IMR-90 (cell line): ENCODE measurements around the gene F2RL3. TPM values are rescaled to one million over a fixed set of nuclear protein-coding genes. Genes with fewer than 3 reads are reported as not detected.
"Not testable (repeated sequence)": the region's sequence is repeated elsewhere in the genome, so short reads cannot be mapped to it uniquely, and the experiment has no call there.

Source experiments
- ATAC-seq: fragments of 200-7000 bp; cut with Tn5 transposase; 2 replicates; pipeline ENCODE4 v1.9.1; 2020; ENCODE audit warnings: low read depth, mild to moderate bottlenecking, moderate library complexity
- BruUV-seq: library from RNA; stranded (reverse); fragments of 400-500 nt; replicated peaks from 2 replicates; lab custom pipeline; 2021; lab: Mats Ljungman, UMichigan
- CTCF ChIA-PET: fragments of 300-600 bp; formaldehyde crosslinking; extraction: SDS; loops from one replicate; lab custom pipeline; 2021; ENCODE audit warnings: antibody characterized with exemption; lab: Yijun Ruan, JAX
- POLR2A ChIA-PET: fragments of 300-600 bp; sonication (Branson Sonifier 250); formaldehyde crosslinking; loops from one replicate; lab custom pipeline; 2022; ENCODE audit warnings: antibody characterized with exemption; ENCODE audit not compliant: unreplicated experiment; lab: Charles Lee
- DNase-seq: peaks from one replicate; pipeline ENCODE4 v3.0.0; 2013
- H2AFZ ChIP-seq: replicated peaks from 2 replicates; pipeline ENCODE3; 2013; ENCODE audit warnings: low read length, mild to moderate bottlenecking; ENCODE audit not compliant: poor library complexity
- H2AK5ac ChIP-seq: 2 replicates; pipeline ENCODE4 v1.6.1; 2013; ENCODE audit warnings: low read depth, low read length, inconsistent platforms
- H2AK9ac ChIP-seq: replicated peaks from 2 replicates; pipeline ENCODE3; 2013; ENCODE audit warnings: mild to moderate bottlenecking, low read depth, low read length, moderate library complexity; ENCODE audit not compliant: poor library complexity
- H2BK120ac ChIP-seq: 2 replicates; pipeline ENCODE4 v1.6.1; 2013; ENCODE audit warnings: low read depth, low read length, inconsistent platforms
- H2BK15ac ChIP-seq: 3 replicates; pipeline ENCODE4 v1.6.1; 2013; ENCODE audit warnings: low read depth, low read length, inconsistent platforms
- H2BK20ac ChIP-seq: 2 replicates; pipeline ENCODE4 v1.6.1; 2013; ENCODE audit warnings: low read depth, mild to moderate bottlenecking, inconsistent platforms, low read length, moderate library complexity
- H2BK5ac ChIP-seq: 2 replicates; pipeline ENCODE4 v1.6.1; 2013; ENCODE audit warnings: mild to moderate bottlenecking, low read depth, low read length, inconsistent platforms; ENCODE audit not compliant: poor library complexity, severe bottlenecking
- H3K14ac ChIP-seq: replicated peaks from 2 replicates; pipeline ENCODE4 v1.6.1; 2013; ENCODE audit warnings: low read depth, low read length, inconsistent platforms
- H3K18ac ChIP-seq: 2 replicates; pipeline ENCODE4 v1.6.1; 2013; ENCODE audit warnings: low read depth, low read length, control low read depth
- H3K23ac ChIP-seq: 2 replicates; pipeline ENCODE4 v1.6.1; 2013; ENCODE audit warnings: low read depth, low read length, inconsistent platforms
- H3K27ac ChIP-seq: 2 replicates; pipeline ENCODE4 v1.5.1; 2013; ENCODE audit warnings: mild to moderate bottlenecking, control low read depth, low read length; ENCODE audit not compliant: insufficient read depth
- H3K27me3 ChIP-seq: 2 replicates; pipeline ENCODE4 v1.6.1; 2013; ENCODE audit warnings: low read length; ENCODE audit not compliant: control insufficient read depth, insufficient read depth
- H3K36me3 ChIP-seq: 2 replicates; pipeline ENCODE4 v1.6.1; 2013; ENCODE audit warnings: low read length, mixed read lengths; ENCODE audit not compliant: control insufficient read depth, insufficient read depth
- H3K4ac ChIP-seq: 2 replicates; pipeline ENCODE4 v1.6.1; 2013; ENCODE audit warnings: low read depth, low read length, inconsistent platforms
- H3K4me1 ChIP-seq: 2 replicates; pipeline ENCODE4 v1.6.1; 2013; ENCODE audit warnings: low read length, mixed read lengths; ENCODE audit not compliant: control insufficient read depth, insufficient read depth
- H3K4me2 ChIP-seq: 2 replicates; pipeline ENCODE4 v1.6.1; 2013; ENCODE audit warnings: low read depth, mild to moderate bottlenecking, control low read depth, low read length, moderate library complexity
- H3K4me3 ChIP-seq: 2 replicates; pipeline ENCODE4 v1.5.1; 2013; ENCODE audit warnings: low read depth, mild to moderate bottlenecking, control low read depth, low read length, moderate library complexity; ENCODE audit not compliant: insufficient read depth
- H3K56ac ChIP-seq: 2 replicates; pipeline ENCODE4 v1.6.1; 2013; ENCODE audit warnings: low read length, inconsistent platforms; ENCODE audit not compliant: insufficient read depth; ENCODE audit errors: extremely low read depth
- H3K79me1 ChIP-seq, 2 experiments: 2 replicates each; pipeline ENCODE4 v1.6.1; 2013; ENCODE audit warnings: low read length in 2 of 2, inconsistent platforms in 1 of 2, low read depth in 1 of 2
- H3K9ac ChIP-seq: 2 replicates; pipeline ENCODE4 v1.6.1; 2013; ENCODE audit warnings: low read depth, low read length, control low read depth
- H3K9me1 ChIP-seq: 2 replicates; pipeline ENCODE4 v1.6.1; 2013; ENCODE audit warnings: low read length, inconsistent platforms; ENCODE audit not compliant: insufficient read depth
- H3K9me3 ChIP-seq: 2 replicates; pipeline ENCODE4 v1.6.1; 2013; ENCODE audit warnings: low read length; ENCODE audit not compliant: control insufficient read depth, insufficient read depth
- H4K20me1 ChIP-seq: 2 replicates; pipeline ENCODE4 v1.6.1; 2013; ENCODE audit warnings: low read length, inconsistent platforms; ENCODE audit not compliant: insufficient read depth
- H4K5ac ChIP-seq: 2 replicates; pipeline ENCODE4 v1.6.1; 2013; ENCODE audit warnings: mild to moderate bottlenecking, low read depth, low read length, control low read depth
- H4K8ac ChIP-seq, 2 experiments: 2 replicates each; pipeline ENCODE4 v1.6.1; 2013; ENCODE audit warnings: low read depth in 2 of 2, low read length in 2 of 2, control low read depth in 1 of 2, inconsistent platforms in 1 of 2
- H4K91ac ChIP-seq: 2 replicates; pipeline ENCODE4 v1.6.1; 2013; ENCODE audit warnings: low read depth, low read length, inconsistent platforms; ENCODE audit not compliant: insufficient read depth
- MAFK ChIP-seq: IDR thresholded peaks from 2 replicates; pipeline ENCODE4 v1.6.1; 2012; ENCODE audit warnings: low read depth, low read length, improper control_type of control experiment
- WGBS, 2 experiments: methylation state at CpG; one replicate each; pipeline versions ENCODE4 v1.1.5 to v1.1.7; 2013; ENCODE audit warnings: missing lambda C conversion rate in 2 of 2; ENCODE audit not compliant: insufficient read length in 1 of 2; ENCODE audit errors: extremely low coverage in 2 of 2; 5-methylcytosine and 5-hydroxymethylcytosine counted together
- dilution Hi-C: fragments of 300-500 bp; cut with HindIII; formaldehyde crosslinking; loops from one replicate; pipeline ENCODE4 v1.14.3; 2018; ENCODE audit warnings: low sequenced_read_pairs; ENCODE audit not compliant: unreplicated experiment
- in situ Hi-C: fragments of 300-500 bp; cut with MboI; formaldehyde crosslinking; loops from 3 replicates; pipeline ENCODE4 v1.14.3; 2019; ENCODE audit warnings: low sequenced_read_pairs, inconsistent platforms, mixed read lengths
- intact Hi-C: fragments of 100-400 bp; cut with micrococcal nuclease; formaldehyde crosslinking; loops from 2 replicates; pipeline ENCODE4 v1.10.0; 2022
- polyA plus RNA-seq, 3 experiments: library from polyadenylated mRNA; depleted of rRNA; stranded (reverse); fragments of >200 nt; gene quantifications; 2 replicates each; pipeline ENCODE4 v1.2.3, GENCODE V29; 2012; ENCODE audit warnings: low replicate concordance in 1 of 3
- total RNA-seq: library from RNA; depleted of rRNA; stranded (reverse); fragments of >200 nt; gene quantifications from 2 replicates; pipeline ENCODE4 v1.2.3, GENCODE V29; 2012

F2RL3 gene
- total and polyA plus RNA-seq, 2 of the 4 experiments (the other 2 are of a cell fraction) = 0.03 TPM; not detected in 1

DNA sequence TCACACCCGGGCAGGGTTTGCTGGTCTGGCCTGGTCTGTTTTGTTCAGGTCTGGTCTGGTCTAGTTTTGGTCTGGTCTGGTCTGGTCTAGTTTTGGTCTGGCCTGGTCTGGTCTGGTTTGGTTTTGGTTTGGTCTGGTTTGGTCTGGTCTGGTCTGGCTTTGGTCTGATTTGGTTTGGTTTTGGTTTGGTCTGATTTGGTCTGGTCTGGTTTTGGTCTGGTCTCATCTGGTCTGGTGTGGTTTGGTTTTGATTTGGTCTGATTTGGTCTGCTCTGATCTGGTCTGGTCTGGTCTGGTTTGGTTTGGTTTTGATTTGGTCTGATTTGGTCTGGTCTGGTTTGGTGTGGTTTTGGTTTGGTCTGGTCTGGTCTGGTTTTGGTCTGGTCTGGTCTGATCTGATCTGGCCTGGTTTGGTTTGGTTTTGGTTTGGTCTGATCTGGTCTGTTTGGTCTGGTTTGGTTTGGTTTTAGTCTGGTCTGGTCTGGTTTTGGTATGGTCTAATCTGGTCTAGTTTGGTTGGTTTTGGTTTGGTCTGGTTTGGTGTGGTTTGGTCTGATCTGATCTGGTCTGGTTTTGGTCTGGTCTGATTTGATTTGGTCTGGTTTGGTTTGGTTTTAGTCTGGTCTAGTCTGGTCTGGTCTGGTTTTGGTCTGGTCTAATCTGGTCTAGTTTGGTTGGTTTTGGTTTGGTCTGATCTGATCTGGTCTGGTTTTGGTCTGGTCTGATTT lies 14.4 kb upstream of the F2RL3 start:
- Histone ChIP-seq H3K9me3 (no peaks in the 10 kb centered on the region), H3K14ac (no peak overlapping the region; the same call in 1 of the 2 replicates), H2AFZ (no peak overlapping the region), H2BK5ac (no peak overlapping the region), H2AK9ac (no peak overlapping the region), H3K4me3 (no peak overlapping the region), H4K5ac (no peak overlapping the region), H2BK20ac (no peak overlapping the region), H3K4ac (no peak overlapping the region), H2BK15ac (no peak overlapping the region), H3K9me1 (0 out of 2 replicates have a peak, but pooled peaks cover 5% of the 10 kb centered on the region), H3K27ac (no peak overlapping the region), H3K23ac (no peak overlapping the region), H4K20me1 (peaks cover 29% of the 10 kb centered on the region), H3K4me2 (no peak overlapping the region), H3K79me1 (peaks cover 25 to 33% of the 10 kb centered on the region in 2 experiments), H3K36me3 (peaks cover 75% of the 10 kb centered on the region), H3K18ac (no peak overlapping the region), H2BK120ac (no peak overlapping the region), H4K91ac (no peak overlapping the region), H3K27me3 (no peaks in the 10 kb centered on the region), H4K8ac (no peak overlapping the region), H3K9ac (no peak overlapping the region), H3K4me1 (no peaks in the 10 kb centered on the region), H2AK5ac (no peak overlapping the region), H3K56ac (no peak overlapping the region)
- in situ Hi-C loops (no loop called here), intact Hi-C loops (no loop called here), dilution Hi-C loops (no loop called here)
- ChIA-PET POLR2A (no interaction called here), CTCF (no interaction called here)
- no peak for DNase-seq
- no peak for TF ChIP-seq MAFK
- no TSS peak for BruUV-seq
- WGBS, 2 experiments = 100% methylated on average over 1 of the region's 1 CpG; no CpG with 5 or more reads in 1 of the 2 experiments
- no peak for ATAC-seq

DNA sequence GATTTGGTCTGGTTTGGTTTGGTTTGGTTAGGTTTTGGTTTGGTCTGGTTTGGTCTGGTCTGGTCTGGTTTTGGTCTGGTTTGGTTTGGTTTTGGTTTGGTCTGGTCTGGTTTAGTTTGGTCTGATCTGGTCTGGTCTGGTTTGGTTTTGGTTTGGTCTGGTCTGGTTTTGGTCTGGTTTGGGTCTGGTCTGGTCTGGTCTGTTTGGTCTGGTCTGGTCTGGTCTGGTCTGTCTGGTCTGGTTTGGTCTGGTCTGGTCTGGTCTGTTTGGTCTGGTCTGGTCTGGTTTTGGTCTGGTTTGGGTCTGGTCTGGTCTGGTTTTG lies 13.9 kb upstream of the F2RL3 start:
- dilution Hi-C loops, ATAC-seq, BruUV-seq, H2AK9ac ChIP-seq, CTCF ChIA-PET, H3K27ac ChIP-seq, H2AFZ ChIP-seq, intact Hi-C loops, in situ Hi-C loops, H3K18ac ChIP-seq, H3K56ac ChIP-seq, H3K4me3 ChIP-seq, H3K14ac ChIP-seq, H2BK20ac ChIP-seq, H3K9me3 ChIP-seq, H2AK5ac ChIP-seq, H3K4me1 ChIP-seq, H3K4ac ChIP-seq, H4K8ac ChIP-seq, H3K27me3 ChIP-seq, H4K91ac ChIP-seq, DNase-seq, H2BK15ac ChIP-seq, H3K23ac ChIP-seq, POLR2A ChIA-PET, H4K5ac ChIP-seq, H3K4me2 ChIP-seq, H2BK5ac ChIP-seq, H3K9me1 ChIP-seq, H3K9ac ChIP-seq, H2BK120ac ChIP-seq: not testable (repeated sequence)
- Histone ChIP-seq H3K79me1 (peaks cover 25 to 33% of the 10 kb centered on the region in 2 experiments), H3K36me3 (peaks cover 76% of the 10 kb centered on the region), H4K20me1 (peaks cover 29% of the 10 kb centered on the region)
